KBM-7 (cell line): Measurements from ENCODE around the gene IMPDH2.

ENCODE experiments used
- DNase-seq: peaks from one replicate; pipeline ENCODE4 v3.0.0-alpha.2; 2015
- in situ Hi-C: fragments of 300-500 bp; cut with MboI; formaldehyde crosslinking; loops from 2 replicates; pipeline ENCODE4 v1.14.3; 2020; ENCODE audit warnings: low sequenced_read_pairs, low pct_unique_long_range_greater_than_20kb, mixed read lengths

Gene IMPDH2

DNA sequence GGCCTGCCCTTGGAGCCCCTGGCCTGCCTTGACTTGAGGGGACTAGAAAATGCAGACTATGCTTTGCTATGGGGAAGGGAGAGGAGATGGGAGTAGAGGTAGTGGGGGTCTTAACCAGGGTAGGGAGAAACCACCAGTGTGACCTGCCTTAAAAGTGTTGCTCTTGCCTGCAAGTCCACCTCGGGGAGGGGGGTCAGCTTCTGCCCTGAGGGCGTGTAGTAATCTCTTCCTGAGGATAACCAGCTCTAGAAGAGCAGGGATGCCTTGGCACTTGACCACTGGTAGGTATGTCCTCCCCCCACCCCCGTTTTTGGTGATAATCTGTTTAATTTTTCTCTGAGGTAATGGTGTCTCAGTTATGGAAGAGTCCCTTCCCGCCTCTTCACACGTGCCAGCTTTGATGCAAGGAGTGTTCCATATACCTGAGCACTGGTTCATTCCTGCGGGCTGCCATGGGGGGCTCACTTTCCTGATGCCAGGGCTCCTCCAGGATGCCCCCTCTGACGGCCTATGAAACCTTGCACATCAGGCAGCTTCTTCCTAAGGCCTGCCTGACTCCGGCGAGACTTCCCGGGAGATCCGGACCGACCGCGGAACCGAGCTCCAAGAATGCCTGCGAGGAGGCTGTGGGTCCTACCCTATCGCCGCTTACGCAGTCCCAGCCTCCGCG is 39.9 kb downstream of the IMPDH2 start:
- DNase-seq = no peak

DNA sequence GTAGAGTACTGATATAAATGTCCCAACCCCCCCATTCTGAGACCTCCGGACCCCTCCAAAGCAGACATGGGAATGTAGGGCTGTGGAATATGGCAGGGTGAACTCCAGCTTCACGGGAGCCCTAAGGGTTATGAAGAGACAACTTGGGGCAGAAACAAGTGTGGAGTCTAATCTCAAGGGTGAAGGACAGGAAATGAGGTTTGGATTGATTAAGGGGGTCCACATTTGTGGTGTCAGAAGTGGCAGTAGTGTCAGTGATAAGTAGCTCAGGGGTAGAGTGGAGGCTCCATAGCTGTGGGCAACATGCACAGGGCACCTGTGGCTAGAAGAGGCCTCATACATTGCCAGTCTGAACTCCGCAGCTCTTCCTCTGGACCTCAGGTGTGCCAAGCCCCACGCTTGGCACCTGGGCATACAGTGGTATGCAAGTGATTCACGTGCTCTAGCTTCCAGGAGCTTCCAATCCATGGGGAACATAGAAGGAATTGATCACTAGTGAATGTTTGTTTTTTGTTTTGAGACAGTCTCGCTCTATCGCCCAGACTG is 43.3 kb downstream of the IMPDH2 start:
- in situ Hi-C loops = no loop called here
- no peak for DNase-seq

More for the DNA sequence above, 39.9 kb downstream of the IMPDH2 start:
- in situ Hi-C loops = no loop called here

DNA sequence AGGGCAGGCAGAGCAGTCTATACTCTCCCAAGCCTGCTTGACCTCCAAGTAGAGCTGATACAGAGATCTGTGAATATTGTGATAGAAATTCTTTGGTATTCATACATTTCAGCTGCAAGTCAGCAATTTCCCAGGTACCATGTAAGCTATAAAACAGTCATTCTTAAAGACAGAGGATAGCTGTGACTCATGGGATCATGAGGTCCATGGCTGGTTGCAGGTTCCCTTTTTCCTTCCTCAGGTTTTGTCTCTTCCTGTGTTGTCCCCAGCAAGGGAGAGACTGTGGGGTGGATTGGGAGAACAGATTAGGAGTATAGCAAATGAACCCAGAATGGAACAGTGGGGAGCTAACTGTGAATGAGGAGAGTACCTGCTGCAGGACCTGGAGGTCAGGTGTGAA is 44.5 kb downstream of the IMPDH2 start:
- no peak for DNase-seq
- in situ Hi-C loops = no loop called here

DNA sequence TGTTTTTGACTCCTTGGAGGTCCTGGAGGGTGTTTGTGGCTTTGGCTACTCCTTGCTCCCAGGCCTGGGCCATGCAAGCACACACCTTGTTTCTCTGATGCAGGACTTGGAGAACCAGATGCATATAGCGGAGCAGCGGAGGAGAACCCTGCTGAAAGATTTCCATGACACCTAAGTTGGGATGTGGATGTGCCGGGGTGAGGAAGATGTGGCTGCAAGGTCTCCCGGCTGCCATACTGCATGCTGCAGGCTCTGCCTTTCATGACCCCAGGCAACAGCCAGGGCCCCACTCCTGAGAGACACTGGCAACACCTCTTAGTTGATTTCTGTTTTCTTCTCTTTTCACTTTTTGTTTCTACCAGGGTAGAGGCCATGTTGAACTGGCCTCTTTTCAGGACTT is 46.1 kb downstream of the IMPDH2 start:
- in situ Hi-C loops = no loop called here
- DNase-seq = no peak

DNA sequence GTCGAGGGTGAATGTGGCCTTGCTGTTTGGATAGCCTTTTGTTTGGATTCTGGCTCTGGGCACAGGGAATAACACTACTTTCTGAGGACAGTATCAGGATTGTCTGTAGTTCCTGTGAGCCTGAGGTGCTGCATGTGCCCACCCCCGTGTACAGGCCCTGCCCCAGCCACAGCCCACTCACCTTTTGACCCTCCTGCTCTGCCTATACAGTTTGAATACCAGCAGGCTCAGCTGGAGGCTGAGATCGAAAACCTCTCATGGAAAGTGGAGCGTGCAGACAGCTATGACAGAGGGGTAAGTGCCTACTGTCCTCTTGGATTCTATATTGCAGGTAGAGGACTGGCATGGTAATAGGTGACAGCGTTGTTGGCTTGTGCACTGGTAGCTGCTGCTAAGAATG is 46.5 kb downstream of the IMPDH2 start:
- in situ Hi-C loops = no loop called here
- DNase-seq = no peak

DNA sequence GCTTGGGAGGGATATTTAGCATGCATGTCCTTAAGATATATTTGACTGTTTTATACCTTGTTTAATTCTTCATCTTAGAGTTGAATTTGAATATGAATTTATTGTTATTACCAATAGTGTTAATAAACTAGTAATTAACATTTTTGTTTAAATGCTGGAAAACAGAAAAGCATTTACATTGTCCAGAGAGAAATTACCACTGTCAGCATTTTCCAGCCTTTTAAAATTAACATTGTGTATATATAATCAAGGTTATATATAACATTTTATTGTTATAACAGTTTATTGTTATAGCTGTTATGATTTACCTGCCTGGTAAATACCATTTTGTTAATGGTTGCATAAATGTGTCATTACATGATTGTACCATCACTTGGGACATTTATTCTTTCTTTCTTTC is 47.2 kb downstream of the IMPDH2 start:
- in situ Hi-C loops = no loop called here
- no peak for DNase-seq

DNA sequence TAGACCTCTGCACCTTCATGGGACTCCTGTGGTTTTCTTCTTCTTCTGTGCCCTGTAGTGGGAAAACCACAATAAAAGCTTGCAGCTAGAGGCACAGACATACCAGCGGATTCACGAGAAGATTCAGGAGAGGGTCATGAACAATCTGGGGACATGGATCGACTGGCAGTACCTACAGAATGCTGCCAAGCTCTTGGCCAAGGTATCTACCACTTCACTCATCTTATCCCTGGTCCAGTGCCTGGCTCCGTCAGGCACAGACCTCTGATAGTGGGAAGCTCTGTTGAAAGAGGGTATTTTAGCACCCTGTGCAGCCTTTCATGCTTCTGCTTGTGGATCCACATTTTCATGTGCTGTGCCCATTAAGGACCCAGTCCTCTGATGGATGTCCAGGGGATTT is 48.9 kb downstream of the IMPDH2 start:
- in situ Hi-C loops = no loop called here
- DNase-seq = no peak

DNA sequence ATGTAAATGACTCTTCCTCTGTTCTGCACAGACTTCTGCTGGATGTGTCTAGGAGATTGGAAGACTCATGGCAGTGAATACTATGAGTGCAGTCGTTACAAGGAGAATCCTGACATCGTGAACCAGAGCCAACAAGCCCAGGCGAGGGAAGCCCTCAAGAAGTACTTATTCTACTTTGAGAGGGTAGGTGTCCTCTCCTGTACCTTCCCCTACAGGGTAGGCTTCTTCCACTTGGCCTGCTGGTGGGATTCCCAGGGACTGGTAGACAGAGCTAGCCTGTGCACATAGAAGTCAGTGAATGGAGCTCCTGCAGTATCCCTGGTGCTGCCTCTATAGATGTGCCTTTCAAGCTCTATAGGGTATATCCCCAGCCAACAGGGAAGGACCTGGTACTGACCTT is 49.7 kb downstream of the IMPDH2 start:
- in situ Hi-C loops = no loop called here
- DNase-seq = no peak
